ENCODE data around the gene TMPRSS3.

The TMPRSS3 gene

DNA sequence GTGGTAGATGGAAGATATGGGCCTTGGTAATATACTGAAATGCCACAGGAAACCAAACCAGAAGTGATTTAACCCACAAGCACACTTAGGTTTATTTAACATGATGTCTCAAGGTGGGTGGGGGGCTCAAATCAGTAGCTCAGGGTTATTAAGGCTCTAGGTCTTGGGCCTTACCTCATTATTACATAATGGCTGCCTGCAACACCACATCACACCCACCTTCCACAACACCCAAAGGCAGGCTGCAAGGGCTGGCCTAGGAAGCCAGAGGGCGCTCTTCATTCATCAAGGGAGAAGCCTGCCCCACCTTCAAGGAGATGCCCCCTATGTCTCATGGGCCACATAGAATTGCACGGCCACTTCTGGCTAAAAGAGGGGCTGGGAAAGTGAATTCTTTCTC lies 35.5 kb downstream of the TMPRSS3 start:
- TF ChIP-seq POLR2A (IDR thresholded peaks at IDR 0.05; ENCODE audit: low read length) (no peak), GATA1 (IDR thresholded peaks at IDR 0.05; ENCODE audit: low read depth, low read length) (no peak)
- DNase-seq = peak; percentile 8 to 17

- TF ChIP-seq POLR2A (IDR thresholded peaks at IDR 0.05; ENCODE audit: low read length) = no peak
- no peak for TF ChIP-seq GATA1 (IDR thresholded peaks at IDR 0.05; ENCODE audit: low read depth, low read length)
- no peak for DNase-seq
These were observed 36.9 kb downstream of the TMPRSS3 start for GRCh38 chr21:42358937-42359336.

- no peak for TF ChIP-seq POLR2A (IDR thresholded peaks at IDR 0.05; ENCODE audit: low read length)
- no peak for TF ChIP-seq GATA1 (IDR thresholded peaks at IDR 0.05; ENCODE audit: low read depth, low read length)
- no peak for DNase-seq
These were observed 37.6 kb downstream of the TMPRSS3 start for GRCh38 chr21:42358261-42358660.

GRCh38 chr21:42357307-42357706 lies 38.5 kb downstream of the TMPRSS3 start:
- DNase-seq = no peak
- TF ChIP-seq POLR2A (IDR thresholded peaks at IDR 0.05; ENCODE audit: low read length) (no peak), GATA1 (IDR thresholded peaks at IDR 0.05; ENCODE audit: low read depth, low read length) (no peak)

GRCh38 chr21:42356650-42357049 lies 39.2 kb downstream of the TMPRSS3 start:
- peak in 1 of 2 experiments; percentile 34 for DNase-seq
- TF ChIP-seq POLR2A (IDR thresholded peaks at IDR 0.05; ENCODE audit: low read length) = no peak
- TF ChIP-seq GATA1 (IDR thresholded peaks at IDR 0.05; ENCODE audit: low read depth, low read length) = no peak

DNA sequence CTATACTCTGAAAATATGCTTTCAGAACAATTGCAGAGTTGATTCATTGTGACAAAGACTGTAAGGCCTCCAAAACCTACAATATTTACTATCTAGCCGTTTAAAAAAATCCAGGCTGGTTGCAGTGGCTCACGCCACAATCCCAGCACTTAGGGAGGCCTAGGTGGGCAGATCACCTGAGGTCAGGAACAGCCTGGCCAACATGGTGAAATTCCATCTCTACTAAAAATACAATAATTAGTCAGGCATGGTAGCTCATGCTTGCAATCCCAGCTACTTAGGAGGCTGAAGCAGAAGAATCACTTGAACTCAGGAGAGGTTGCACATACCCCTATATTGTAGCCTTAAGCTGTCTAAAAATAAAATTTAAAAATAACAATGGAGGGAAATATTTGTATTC lies 39.8 kb downstream of the TMPRSS3 start:
- TF ChIP-seq POLR2A (IDR thresholded peaks at IDR 0.05; ENCODE audit: low read length) = no peak
- no peak for TF ChIP-seq GATA1 (IDR thresholded peaks at IDR 0.05; ENCODE audit: low read depth, low read length)
- no peak for DNase-seq

DNA sequence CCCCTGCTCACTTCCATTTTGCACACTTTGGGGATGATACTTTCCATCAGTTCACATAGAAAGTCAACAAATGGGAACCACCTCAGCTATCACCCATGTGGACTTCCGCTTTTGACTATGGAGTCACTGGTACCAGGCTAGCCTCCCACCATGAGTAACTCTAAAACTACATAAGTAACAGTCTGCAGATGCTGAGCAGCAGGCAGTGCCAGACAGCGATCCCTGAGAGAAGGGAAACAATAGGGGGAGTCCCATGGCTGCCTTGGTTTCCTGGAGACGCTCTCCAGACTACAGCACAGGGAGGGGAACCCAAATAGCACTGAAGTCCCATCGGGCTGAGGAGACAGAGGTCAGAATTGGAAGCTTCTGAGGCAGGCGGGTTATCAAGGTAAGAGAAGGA lies 42.2 kb downstream of the TMPRSS3 start:
- TF ChIP-seq GATA1 (IDR thresholded peaks at IDR 0.05; ENCODE audit: low read depth, low read length) (no peak), POLR2A (IDR thresholded peaks at IDR 0.05; ENCODE audit: low read length) (no peak)
- DNase-seq = no peak

DNA sequence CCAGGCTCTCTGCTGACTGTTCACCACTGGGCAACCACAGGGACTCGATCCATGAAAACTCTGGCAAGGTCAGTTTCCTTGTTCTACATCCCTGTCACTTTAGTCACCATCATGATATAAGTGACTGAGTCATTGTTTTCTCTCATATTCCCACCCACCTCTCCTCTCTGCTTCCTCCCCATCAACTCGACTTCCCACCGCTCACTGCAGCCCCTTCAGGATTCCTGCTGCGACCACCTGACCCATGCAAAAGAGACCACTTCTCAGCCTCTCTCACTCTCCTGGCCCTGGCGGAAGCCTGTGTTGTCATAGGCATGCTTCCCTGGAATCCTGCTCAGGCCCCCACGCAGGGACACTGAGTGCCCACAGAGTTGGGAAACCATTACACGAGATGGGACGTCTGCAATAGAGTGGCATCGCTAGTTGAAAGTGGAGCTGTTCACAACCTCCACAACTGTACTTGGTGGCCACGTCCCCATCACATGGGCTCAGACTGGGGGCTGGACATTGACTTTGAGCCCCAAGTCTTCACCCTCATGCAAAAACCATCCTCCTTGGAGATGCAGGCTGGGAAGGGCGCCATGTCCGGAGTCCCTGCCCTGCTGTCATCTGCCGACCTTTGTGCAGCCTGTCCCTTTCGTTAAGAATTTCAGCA lies 43.3 kb downstream of the TMPRSS3 start:
- no peak for DNase-seq
- TF ChIP-seq GATA1 (IDR thresholded peaks at IDR 0.05; ENCODE audit: low read depth, low read length) = no peak
- TF ChIP-seq POLR2A (IDR thresholded peaks at IDR 0.05; ENCODE audit: low read length) = no peak

GRCh38 chr21:42351626-42352440 lies 44.0 kb downstream of the TMPRSS3 start:
- TF ChIP-seq GATA1 (IDR thresholded peaks at IDR 0.05; ENCODE audit: low read depth, low read length) (no peak), POLR2A (IDR thresholded peaks at IDR 0.05; ENCODE audit: low read length) (no peak)
- DNase-seq = no peak

GRCh38 chr21:42350927-42351426 lies 44.9 kb downstream of the TMPRSS3 start, which contains the start of gene TFF2:
Gene TFF2 (minus strand): TSS chr21:42350994. CDS start chr21:42350957, 37 bp downstream.
- DNase-seq = no peak
- TF ChIP-seq POLR2A (IDR thresholded peaks at IDR 0.05; ENCODE audit: low read length) (no peak), GATA1 (IDR thresholded peaks at IDR 0.05; ENCODE audit: low read depth, low read length) (no peak)

DNA sequence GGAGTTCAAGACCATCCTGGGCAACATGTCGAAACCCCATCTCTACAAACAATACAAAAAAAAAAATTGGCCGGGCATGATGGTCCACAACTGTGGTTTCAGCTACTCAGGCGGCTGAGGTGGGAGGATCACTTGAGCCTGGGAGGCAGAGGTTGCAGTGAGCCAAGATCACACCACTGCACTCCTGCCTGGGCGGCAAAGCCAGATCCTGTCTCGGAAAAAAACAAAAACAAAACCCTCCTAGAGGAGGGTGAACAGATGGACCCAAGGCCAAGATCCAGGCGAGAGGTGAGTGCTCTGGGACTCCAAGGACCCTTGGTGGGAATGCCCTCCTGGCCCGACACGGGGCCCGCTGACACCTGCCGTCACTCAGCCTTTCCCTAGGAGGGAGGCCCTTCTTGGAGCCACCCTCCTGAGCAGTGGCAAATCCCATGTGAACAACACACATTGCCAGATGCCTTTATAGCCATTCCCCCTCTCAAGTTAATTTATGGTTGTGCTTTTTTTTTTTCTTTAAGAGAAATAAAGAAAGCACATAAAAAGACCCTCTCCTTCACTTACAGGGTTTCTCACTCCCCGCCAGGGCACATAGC lies 45.4 kb downstream of the TMPRSS3 start:
- TF ChIP-seq POLR2A (IDR thresholded peaks at IDR 0.05; ENCODE audit: low read length) = no peak
- no peak for TF ChIP-seq GATA1 (IDR thresholded peaks at IDR 0.05; ENCODE audit: low read depth, low read length)
- no peak for DNase-seq

- no peak for DNase-seq
- no peak for TF ChIP-seq GATA1 (IDR thresholded peaks at IDR 0.05; ENCODE audit: low read depth, low read length)
- TF ChIP-seq POLR2A (IDR thresholded peaks at IDR 0.05; ENCODE audit: low read length) = no peak
These were observed 46.2 kb downstream of the TMPRSS3 start for GRCh38 chr21:42349420-42350317.

DNA sequence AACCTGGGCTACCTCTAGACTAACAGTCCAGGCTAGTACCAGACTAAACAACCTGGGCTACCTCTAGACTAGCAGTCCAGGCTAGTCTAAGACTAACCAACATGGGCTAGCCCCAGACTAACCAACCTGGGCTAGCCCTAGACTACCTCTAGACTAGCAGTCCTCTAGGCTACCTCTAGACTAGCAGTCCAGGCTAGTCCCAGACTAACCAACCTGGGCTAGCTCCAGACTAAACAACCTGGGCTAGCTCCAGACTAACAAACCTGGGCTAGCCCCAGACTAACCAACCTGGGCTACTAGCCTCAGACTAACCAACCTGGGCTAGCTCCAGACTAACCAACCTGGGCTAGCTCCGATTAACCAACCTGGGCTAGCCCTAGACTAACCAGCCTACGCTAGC lies 47.1 kb downstream of the TMPRSS3 start:
- TF ChIP-seq POLR2A (IDR thresholded peaks at IDR 0.05; ENCODE audit: low read length) (no peak), GATA1 (IDR thresholded peaks at IDR 0.05; ENCODE audit: low read depth, low read length) (no peak)
- no peak for DNase-seq

All from erythroblast (primary cell).